ENCODE results near the gene PTH2.

DNA sequence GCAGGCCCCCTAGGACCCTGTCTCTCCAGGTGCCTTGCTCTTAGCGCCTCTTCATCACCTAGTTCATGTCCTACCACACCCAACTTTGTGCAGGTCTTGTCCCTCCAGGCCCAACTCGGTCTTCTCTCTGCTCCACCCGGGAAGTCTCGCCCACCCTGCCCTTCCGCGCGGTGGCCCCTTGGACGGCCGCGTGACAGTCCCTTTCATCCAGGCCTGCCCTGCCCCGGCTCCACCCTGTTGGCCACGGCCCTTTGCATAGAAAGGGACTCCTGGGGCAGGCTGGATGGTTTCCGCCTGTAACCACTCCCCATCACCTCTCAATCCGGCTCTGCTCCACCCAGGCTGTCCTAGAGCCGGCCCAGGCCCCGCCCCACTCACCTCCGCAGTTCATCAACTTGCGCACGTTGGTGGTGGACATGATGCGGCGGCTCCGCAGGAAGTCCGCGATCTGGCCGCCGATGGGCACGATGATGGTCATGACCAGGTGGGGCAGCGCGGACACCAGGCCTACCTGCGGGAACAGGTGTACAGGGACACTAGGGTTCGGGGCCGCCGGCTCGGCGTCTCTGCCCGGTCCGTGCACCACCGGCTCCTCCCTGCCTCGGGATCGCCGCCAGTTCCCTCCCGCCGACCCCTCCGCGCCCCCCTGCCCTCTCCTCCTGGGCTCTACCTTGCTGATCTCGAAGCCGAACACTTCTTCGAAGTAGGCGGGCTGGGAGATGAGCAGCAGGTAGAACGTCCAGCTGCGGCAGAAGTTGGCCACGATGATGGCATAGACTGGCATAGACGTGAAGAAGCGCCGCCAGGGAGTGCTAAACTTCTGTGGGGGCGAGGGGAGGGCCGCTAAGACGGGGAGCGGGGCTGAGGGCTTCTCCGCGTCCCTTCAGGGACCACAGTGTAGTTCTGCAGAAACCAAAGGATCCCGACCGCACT, 9.2 kb upstream of the PTH2 start:
- TF ChIP-seq, protein P1, sequence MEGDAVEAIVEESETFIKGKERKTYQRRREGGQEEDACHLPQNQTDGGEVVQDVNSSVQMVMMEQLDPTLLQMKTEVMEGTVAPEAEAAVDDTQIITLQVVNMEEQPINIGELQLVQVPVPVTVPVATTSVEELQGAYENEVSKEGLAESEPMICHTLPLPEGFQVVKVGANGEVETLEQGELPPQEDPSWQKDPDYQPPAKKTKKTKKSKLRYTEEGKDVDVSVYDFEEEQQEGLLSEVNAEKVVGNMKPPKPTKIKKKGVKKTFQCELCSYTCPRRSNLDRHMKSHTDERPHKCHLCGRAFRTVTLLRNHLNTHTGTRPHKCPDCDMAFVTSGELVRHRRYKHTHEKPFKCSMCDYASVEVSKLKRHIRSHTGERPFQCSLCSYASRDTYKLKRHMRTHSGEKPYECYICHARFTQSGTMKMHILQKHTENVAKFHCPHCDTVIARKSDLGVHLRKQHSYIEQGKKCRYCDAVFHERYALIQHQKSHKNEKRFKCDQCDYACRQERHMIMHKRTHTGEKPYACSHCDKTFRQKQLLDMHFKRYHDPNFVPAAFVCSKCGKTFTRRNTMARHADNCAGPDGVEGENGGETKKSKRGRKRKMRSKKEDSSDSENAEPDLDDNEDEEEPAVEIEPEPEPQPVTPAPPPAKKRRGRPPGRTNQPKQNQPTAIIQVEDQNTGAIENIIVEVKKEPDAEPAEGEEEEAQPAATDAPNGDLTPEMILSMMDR (IDR thresholded peaks at IDR 0.05; ENCODE audit: low read depth, low read length): no peak
- no peak for TF ChIP-seq EZH2phosphoT487 (IDR thresholded peaks at IDR 0.05; ENCODE audit: low read depth)
